Subcutaneous abdominal adipose tissue (tissue), 5 donors: ENCODE measurements around the gene PRUNE2.

Experiments used
- H3K27ac ChIP-seq: one replicate; pipeline ENCODE4 v1.7.0; 2013; ENCODE audit warnings: low read depth, mild to moderate bottlenecking, inconsistent platforms, low read length, moderate library complexity
- H3K27me3 ChIP-seq, 5 donors: one replicate each; pipeline ENCODE4 v1.7.0; 2013; ENCODE audit warnings: low read length in 5 of 5, inconsistent platforms in 1 of 5; ENCODE audit not compliant: control insufficient read depth in 5 of 5, insufficient read depth in 4 of 5
- H3K36me3 ChIP-seq, 5 donors: one replicate each; pipeline ENCODE4 v1.7.0; 2013; ENCODE audit warnings: low read length in 5 of 5; ENCODE audit not compliant: control insufficient read depth in 5 of 5, insufficient read depth in 5 of 5
- H3K4me1 ChIP-seq, 5 donors: one replicate each; pipeline ENCODE4 v1.7.0; 2013; ENCODE audit warnings: low read length in 5 of 5, mild to moderate bottlenecking in 3 of 5, moderate library complexity in 1 of 5; ENCODE audit not compliant: control insufficient read depth in 5 of 5, insufficient read depth in 5 of 5
- H3K4me3 ChIP-seq, 5 donors: one replicate each; pipeline ENCODE4 v1.7.0; 2013; ENCODE audit warnings: low read length in 5 of 5, low read depth in 1 of 5
- H3K9ac ChIP-seq, 5 donors: one replicate each; pipeline ENCODE4 v1.7.0; 2013; ENCODE audit warnings: low read length in 5 of 5, mild to moderate bottlenecking in 4 of 5, moderate library complexity in 3 of 5
- H3K9me3 ChIP-seq, 5 donors: one replicate each; pipeline ENCODE4 v1.7.0; 2013; ENCODE audit warnings: low read length in 5 of 5; ENCODE audit not compliant: control insufficient read depth in 5 of 5
- donor health status: healthy.
- donor health status: healthy.
- donor health status: healthy.
- donor health status: healthy.
- donor health status: healthy.

PRUNE2 gene

DNA sequence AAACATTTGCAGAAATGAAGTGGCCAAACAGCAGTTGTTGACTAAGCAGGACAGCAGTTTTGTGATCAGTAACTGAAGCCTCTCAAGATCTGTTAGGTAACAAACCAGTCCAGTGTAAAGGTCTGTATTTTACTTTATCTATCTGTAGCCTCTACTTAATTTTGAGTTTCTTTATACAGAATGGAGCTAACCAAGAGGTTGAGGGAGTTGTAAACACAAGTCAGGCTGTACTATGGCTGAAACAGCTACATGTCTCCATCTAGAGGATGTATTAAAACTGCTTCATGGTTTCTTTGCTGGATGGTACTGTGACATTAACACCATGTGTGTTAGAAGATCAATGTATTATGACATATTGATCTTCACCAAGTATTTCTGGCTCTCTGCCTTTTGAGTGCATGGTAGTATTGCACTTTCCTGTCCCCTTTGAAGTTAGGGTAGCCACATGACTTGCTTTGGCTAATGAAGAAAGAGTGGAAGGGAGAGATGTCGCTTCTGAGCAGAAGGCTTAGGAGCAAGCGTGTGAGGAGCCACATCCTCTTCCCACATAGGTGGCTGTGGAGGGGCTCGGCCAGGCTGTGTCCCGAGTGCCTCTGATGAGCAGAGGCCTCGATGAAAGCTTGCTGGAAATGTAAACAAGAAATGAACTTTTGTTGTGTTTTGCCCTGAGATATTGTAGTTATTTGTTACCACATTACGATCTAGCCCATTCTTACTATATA lies 247.2 kb downstream of the PRUNE2 start:
- no peak overlapping the region for H3K4me3 ChIP-seq
- H3K4me1 ChIP-seq, result peaks cover 0 to 11% (median 0%) of the 10 kb centered on the region in 5 donors
- no peak overlapping the region for H3K9ac ChIP-seq
- H3K27me3 ChIP-seq, result no peaks in the 10 kb centered on the region
- no peak overlapping the region for H3K27ac ChIP-seq
- no peaks in the 10 kb centered on the region for H3K36me3 ChIP-seq
- H3K9me3 ChIP-seq, result peaks cover 0 to 2% (median 0%) of the 10 kb centered on the region in 5 donors

- no peaks in the 10 kb centered on the region for H3K27me3 ChIP-seq
- H3K4me3 ChIP-seq, result no peak overlapping the region
- H3K9me3 ChIP-seq, result peaks cover 0 to 2% (median 0%) of the 10 kb centered on the region in 5 donors
- no peak overlapping the region for H3K9ac ChIP-seq
- H3K27ac ChIP-seq, result no peak overlapping the region
- H3K36me3 ChIP-seq, result no peaks in the 10 kb centered on the region
- peaks cover 0 to 3% (median 0%) of the 10 kb centered on the region in 5 donors for H3K4me1 ChIP-seq
Observed at GRCh38 chr9:76657265-76657664, 248.6 kb downstream of the PRUNE2 start.

GRCh38 chr9:76655971-76656370 lies 249.9 kb downstream of the PRUNE2 start:
- Histone ChIP-seq H3K27ac (no peak overlapping the region), H3K36me3 (no peaks in the 10 kb centered on the region), H3K4me1 (peaks cover 0 to 9% (median 7%) of the 10 kb centered on the region in 5 donors), H3K9me3 (no peaks in the 10 kb centered on the region), H3K27me3 (no peaks in the 10 kb centered on the region), H3K4me3 (no peak overlapping the region), H3K9ac (no peak overlapping the region)

DNA sequence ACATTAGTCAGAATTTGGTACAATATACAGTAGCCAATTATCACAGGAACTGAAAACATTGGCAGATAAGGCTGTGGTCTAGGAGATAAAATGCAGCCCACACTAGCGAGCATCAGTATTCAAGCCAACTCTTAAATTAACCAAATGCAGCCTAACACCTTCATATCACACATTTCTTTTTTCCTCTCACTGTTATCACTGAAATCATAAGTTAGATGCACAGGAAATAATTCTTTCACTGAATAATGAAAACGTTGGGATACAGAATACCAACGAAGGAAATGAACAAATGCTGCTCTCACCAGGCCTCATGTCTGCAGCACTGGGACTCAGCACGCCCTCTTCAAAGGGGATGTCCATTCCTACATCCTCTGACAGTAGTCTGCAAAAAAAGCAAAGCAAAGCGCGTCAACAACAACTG lies 250.8 kb downstream of the PRUNE2 start:
- no peak overlapping the region for H3K27ac ChIP-seq
- no peaks in the 10 kb centered on the region for H3K27me3 ChIP-seq
- no peaks in the 10 kb centered on the region for H3K9me3 ChIP-seq
- H3K36me3 ChIP-seq, result no peaks in the 10 kb centered on the region
- H3K9ac ChIP-seq, result no peak overlapping the region
- H3K4me3 ChIP-seq, result no peak overlapping the region
- H3K4me1 ChIP-seq, result peaks cover 0 to 16% (median 12%) of the 10 kb centered on the region in 5 donors

- no peaks in the 10 kb centered on the region for H3K27me3 ChIP-seq
- no peak overlapping the region for H3K9ac ChIP-seq
- H3K4me1 ChIP-seq, result peaks cover 0 to 16% (median 12%) of the 10 kb centered on the region in 5 donors
- H3K36me3 ChIP-seq, result no peaks in the 10 kb centered on the region
- H3K4me3 ChIP-seq, result no peak overlapping the region
- H3K27ac ChIP-seq, result no peak overlapping the region
- H3K9me3 ChIP-seq, result no peaks in the 10 kb centered on the region
Observed at GRCh38 chr9:76654575-76654974, 251.3 kb downstream of the PRUNE2 start.

- no peak overlapping the region for H3K4me3 ChIP-seq
Observed at GRCh38 chr9:76654051-76654461, 251.9 kb downstream of the PRUNE2 start.

GRCh38 chr9:76652894-76653293 lies 253.0 kb downstream of the PRUNE2 start:
- H3K4me1 ChIP-seq, result peaks cover 0 to 16% (median 12%) of the 10 kb centered on the region in 5 donors
- H3K36me3 ChIP-seq, result peaks cover 0 to under 1% (median 0%) of the 10 kb centered on the region in 5 donors
- H3K9ac ChIP-seq, result no peak overlapping the region
- no peaks in the 10 kb centered on the region for H3K27me3 ChIP-seq
- no peak overlapping the region for H3K27ac ChIP-seq
- no peaks in the 10 kb centered on the region for H3K9me3 ChIP-seq
- no peak overlapping the region for H3K4me3 ChIP-seq

More at GRCh38 chr9:76654051-76654461, 251.9 kb downstream of the PRUNE2 start:
- Histone ChIP-seq H3K4me1 (peaks cover 0 to 16% (median 12%) of the 10 kb centered on the region in 5 donors), H3K9ac (no peak overlapping the region), H3K27me3 (no peaks in the 10 kb centered on the region), H3K27ac (no peak overlapping the region), H3K9me3 (no peaks in the 10 kb centered on the region), H3K36me3 (no peaks in the 10 kb centered on the region)

GRCh38 chr9:76651119-76651705 lies 254.7 kb downstream of the PRUNE2 start:
- H3K27me3 ChIP-seq, result no peaks in the 10 kb centered on the region
- H3K27ac ChIP-seq, result no peak overlapping the region
- H3K9ac ChIP-seq, result peak overlapping the region in 3 of 5 donors; percentile 46 to 74 (median 53)
- peak overlapping the region; percentile 47 to 77 (median 67) for H3K4me3 ChIP-seq
- peaks cover 0 to 16% (median 12%) of the 10 kb centered on the region in 5 donors for H3K4me1 ChIP-seq
- no peaks in the 10 kb centered on the region for H3K9me3 ChIP-seq
- peaks cover 0 to 2% (median 0%) of the 10 kb centered on the region in 5 donors for H3K36me3 ChIP-seq

DNA sequence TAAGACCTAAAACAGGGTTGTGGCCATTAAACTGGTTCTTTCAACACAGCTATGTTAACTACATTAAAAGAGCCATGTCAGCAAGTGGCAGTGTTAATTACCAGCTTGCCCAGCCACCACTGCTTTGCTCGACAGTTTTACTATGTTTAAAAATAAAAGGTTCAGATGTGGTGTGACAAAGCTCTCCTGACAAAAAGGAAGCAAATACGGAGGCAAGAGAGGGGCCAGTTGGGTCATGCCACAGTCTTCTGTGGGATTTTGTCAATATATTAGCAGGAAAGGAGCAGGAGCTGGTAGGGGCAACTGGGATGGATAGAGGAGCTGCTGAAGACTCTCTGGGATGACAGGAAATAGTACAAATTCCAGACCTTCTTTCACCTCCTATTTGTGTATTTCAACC lies 255.2 kb downstream of the PRUNE2 start:
- Histone ChIP-seq H3K9ac (peak overlapping the region in 1 of 5 donors; percentile 17), H3K27ac (no peak overlapping the region), H3K4me3 (peak overlapping the region in 4 of 5 donors; percentile 47 to 77 (median 70)), H3K27me3 (no peaks in the 10 kb centered on the region), H3K4me1 (peaks cover 0 to 16% (median 12%) of the 10 kb centered on the region in 5 donors), H3K9me3 (no peaks in the 10 kb centered on the region), H3K36me3 (peaks cover 0 to 2% (median 0%) of the 10 kb centered on the region in 5 donors)

DNA sequence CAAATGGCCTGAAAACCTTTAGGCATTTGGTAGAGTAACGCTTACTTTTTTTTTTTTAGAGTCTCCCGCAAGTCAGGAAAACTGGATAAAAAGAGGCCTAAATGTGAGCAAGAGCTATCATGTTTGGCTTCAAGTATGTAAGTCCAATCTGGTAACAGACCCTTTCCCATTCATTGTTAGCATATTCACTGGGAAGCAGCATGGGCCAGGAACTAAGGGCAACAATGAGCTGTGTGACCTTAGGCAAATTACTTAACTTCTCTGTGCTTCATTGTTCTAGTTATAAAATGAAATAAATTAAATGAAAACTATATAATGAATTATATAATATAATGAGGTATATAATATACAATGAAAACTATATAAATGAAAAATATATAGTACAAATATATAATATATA lies 256.0 kb downstream of the PRUNE2 start:
- no peaks in the 10 kb centered on the region for H3K27me3 ChIP-seq
- no peak overlapping the region for H3K27ac ChIP-seq
- no peak overlapping the region for H3K4me3 ChIP-seq
- H3K9me3 ChIP-seq, result no peaks in the 10 kb centered on the region
- H3K9ac ChIP-seq, result no peak overlapping the region
- peaks cover 0 to 2% (median 0%) of the 10 kb centered on the region in 5 donors for H3K36me3 ChIP-seq
- H3K4me1 ChIP-seq, result peaks cover 0 to 16% (median 12%) of the 10 kb centered on the region in 5 donors
